Heart right ventricle (tissue), 16 donors: ENCODE measurements around the gene FAR1. TPM values are rescaled to one million over a fixed set of nuclear protein-coding genes. Genes with fewer than 3 reads are reported as not detected.

Source experiments
- ATAC-seq, 8 donors: fragments of 200-7000 bp; cut with Tn5 transposase; one replicate each; pipeline ENCODE4 v1.9.1; 2020; ENCODE audit warnings: mild to moderate bottlenecking in 8 of 8, moderate library complexity in 8 of 8, moderate number of reproducible peaks in 1 of 8
- DNase-seq, 2 donors: peaks; one replicate each; pipeline ENCODE4 v3.0.0-alpha.2; 2020
- H3K27ac ChIP-seq, 10 donors: fragments of 200-600 bp; sonication (generic) in 2 of 10; one replicate each; pipeline versions ENCODE4 v1.5.0 to v1.8.0; 2020 to 2022; ENCODE audit warnings: mild to moderate bottlenecking in 3 of 10
- H3K27me3 ChIP-seq, 7 donors: fragments of 200-600 bp; one replicate each; pipeline ENCODE4 v1.8.0; 2021 to 2022; ENCODE audit warnings: mild to moderate bottlenecking in 2 of 7
- H3K36me3 ChIP-seq, 9 donors: fragments of 200-600 bp; sonication (generic) in 1 of 9; one replicate each; pipeline versions ENCODE4 v1.5.0 to v1.8.0; 2020 to 2022; ENCODE audit warnings: mild to moderate bottlenecking in 2 of 9
- H3K4me1 ChIP-seq, 9 donors: fragments of 200-600 bp; sonication (generic) in 1 of 9; one replicate each; pipeline versions ENCODE4 v1.5.0 to v1.8.0; 2020 to 2022; ENCODE audit warnings: mild to moderate bottlenecking in 4 of 9
- H3K4me3 ChIP-seq, 10 donors: fragments of 200-600 bp; sonication (generic) in 2 of 10; one replicate each; pipeline versions ENCODE4 v1.5.0 to v1.8.0; 2020 to 2022; ENCODE audit warnings: mild to moderate bottlenecking in 7 of 10, moderate library complexity in 2 of 10
- H3K9me3 ChIP-seq, 11 donors: fragments of 200-600 bp in 10 of 11; sonication (generic) in 2 of 11; one replicate each; pipeline versions ENCODE4 v1.5.0 to v1.8.0; 2013 to 2022; ENCODE audit warnings: mild to moderate bottlenecking in 2 of 11, control low read depth in 1 of 11, moderate library complexity in 1 of 11
- CTCF ChIP-seq, 9 donors: fragments of 200-600 bp; sonication (generic) in 2 of 9; IDR thresholded peaks; one replicate each; pipeline versions ENCODE4 v1.5.0 to v1.8.0; 2021 to 2022; ENCODE audit warnings: antibody characterized with exemption in 9 of 9, mild to moderate bottlenecking in 5 of 9, moderate library complexity in 1 of 9
- WGBS, 2 donors: extraction: QIAGEN DNeasy Blood & Tissue Kit; methylation state at CpG; one replicate each; pipeline ENCODE4 v1.1.7; 2013; ENCODE audit warnings: inconsistent platforms in 1 of 2; 5-methylcytosine and 5-hydroxymethylcytosine counted together
- intact Hi-C, 10 donors: fragments of 100-400 bp; cut with DNase I; formaldehyde crosslinking; loops; one replicate each; pipeline versions ENCODE4 v1.11.1 to v1.14.2; 2022
- polyA plus RNA-seq, 2 donors: library from polyadenylated mRNA; stranded (reverse); fragments of 200-250 nt; gene quantifications; one replicate each; pipeline ENCODE4 v1.2.3, GENCODE V29; 2013
- total RNA-seq, 10 donors: library from RNA; stranded (reverse); fragmentation: NEBNext Ultra II Directional in 3 of 10; extraction: Animal tissue kit (Norgen Biotek cat#: 25700) in 3 of 10; gene quantifications; one replicate each; pipeline versions ENCODE4 v1.2.1 to v1.2.4, GENCODE V29; 2021 to 2023
- donor health status: Arrhythmogenic right ventricular cardiomyopathy.
- donor health status: ischemic (EF 13 %, LVEDD 7.1; RV severe dilation, severe dysfunction).
- donor health status: healthy with polysubstance abuse.
- donor health status: DM: no; HTN: yes; CAD: no.
- donor health status: DM: no; HTN: no; CAD: no.
- donor health status: ischemic (EF 25% LVEDD 6.9; RV normal size, moderate dysfunction).
- donor health status: ischemic (EF 25% LVEDD 5.7; RV mildly dilated, moderate dysfunction).
- donor health status: healthy.
- donor health status: DM: yes; HTN: yes; CAD: no.
- donor health status: Ischemic cardiomyopathy.
- donor health status: ischemic (EF 35%, LVEDD 5.7; RV mildly dilated, moderate dysfunction).
- donor health status: nonischemic (EF 11% LVEDD 7.7; RV severe dilation, severe dysfunction).
- donor health status: DM: yes; HTN: yes; CAD: no.
- donor health status: PGD.
- donor health status: ischemic (EF 29% LVEDD 5.4; RV normal size, mild dysfunction).
- donor health status: nonischemic (EF 23%, LVEDD 6.1; RV moderate dilation, normal function).

The FAR1 gene
- total and polyA plus RNA-seq, 12 donors, result 13.3 to 45.9 (median 36.1) TPM

GRCh38 chr11:13661074-13661623 lies 7.3 kb upstream of the FAR1 start:
- no peaks in the 10 kb centered on the region for H3K27me3 ChIP-seq

DNA sequence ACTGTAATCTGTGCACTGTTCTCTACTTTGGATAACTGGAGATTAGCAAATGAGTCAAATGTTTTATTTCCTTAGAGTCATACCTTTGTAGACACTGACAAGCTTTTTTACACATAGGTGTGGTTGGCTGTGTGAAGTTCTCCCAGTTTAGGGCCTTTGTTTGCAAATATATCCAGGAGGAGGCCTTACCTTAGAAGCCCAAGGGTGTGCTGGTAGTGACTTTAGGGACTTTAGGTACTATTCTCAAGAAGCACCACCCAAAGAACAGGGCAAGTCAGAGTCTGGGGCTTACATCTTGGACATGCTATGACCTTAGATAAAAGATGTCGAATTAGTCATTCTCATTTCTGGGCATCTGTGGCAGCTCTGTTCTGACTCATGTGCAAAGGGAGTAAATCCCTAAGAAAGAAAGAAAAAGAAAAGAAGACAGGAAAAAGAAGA lies 4.8 kb upstream of the FAR1 start:
- 63 to 79% methylated on average over 1 of the region's 1 CpG for WGBS, 2 donors
- no peaks in the 10 kb centered on the region for H3K27me3 ChIP-seq
- TF ChIP-seq CTCF (IDR thresholded peaks at IDR 0.05), result no peak
- no peak overlapping the region for H3K4me3 ChIP-seq
- DNase-seq (no peak), ATAC-seq (no peak)
- H3K36me3 ChIP-seq, result no peaks in the 10 kb centered on the region
- no peak overlapping the region for H3K27ac ChIP-seq
- intact Hi-C loops, result no loop called here
- H3K9me3 ChIP-seq, result peaks cover 0 to 18% (median 12%) of the 10 kb centered on the region in 11 donors
- peaks cover 0 to 8% (median 5%) of the 10 kb centered on the region in 9 donors for H3K4me1 ChIP-seq

More at GRCh38 chr11:13661074-13661623, 7.3 kb upstream of the FAR1 start:
- intact Hi-C loops, result no loop called here
- WGBS, 2 donors, result 20 to 34% methylated on average over 2 of the region's 2 CpGs
- no peak for DNase-seq
- no peak overlapping the region for H3K4me3 ChIP-seq
- ATAC-seq, result no peak
- H3K4me1 ChIP-seq, result no peaks in the 10 kb centered on the region
- H3K9me3 ChIP-seq, result peaks cover 0 to 40% (median 13%) of the 10 kb centered on the region in 11 donors
- no peak overlapping the region for H3K27ac ChIP-seq
- no peaks in the 10 kb centered on the region for H3K36me3 ChIP-seq
- no peak for TF ChIP-seq CTCF (IDR thresholded peaks at IDR 0.05)

- H3K4me3 ChIP-seq, result no peak overlapping the region
- H3K9me3 ChIP-seq, result peaks cover 0 to 11% (median 6%) of the 10 kb centered on the region in 11 donors
- no peak overlapping the region for H3K27ac ChIP-seq
- no peak for TF ChIP-seq CTCF (IDR thresholded peaks at IDR 0.05)
- DNase-seq, result no peak
- no peaks in the 10 kb centered on the region for H3K36me3 ChIP-seq
- intact Hi-C loops, result no loop called here
- H3K4me1 ChIP-seq, result peaks cover 0 to 11% (median 7%) of the 10 kb centered on the region in 9 donors
- ATAC-seq, result no peak
- 74 to 75% methylated on average over 1 of the region's 1 CpG for WGBS, 2 donors
- H3K27me3 ChIP-seq, result no peaks in the 10 kb centered on the region
Measured at GRCh38 chr11:13664351-13664750, 4.1 kb upstream of the FAR1 start.

- no peaks in the 10 kb centered on the region for H3K9me3 ChIP-seq
- no peaks in the 10 kb centered on the region for H3K36me3 ChIP-seq
- TF ChIP-seq CTCF (IDR thresholded peaks at IDR 0.05), result no peak
- H3K4me1 ChIP-seq, result peaks cover 0 to 33% (median 26%) of the 10 kb centered on the region in 9 donors
- DNase-seq (no peak), ATAC-seq (no peak)
- no peak overlapping the region for H3K27ac ChIP-seq
- no peak overlapping the region for H3K4me3 ChIP-seq
- intact Hi-C loops, result no loop called here
- no peaks in the 10 kb centered on the region for H3K27me3 ChIP-seq
Measured at GRCh38 chr11:13666708-13667107, 1.8 kb upstream of the FAR1 start.
